ENCODE results near the gene GJB2. TPM values are rescaled to one million over a fixed set of nuclear protein-coding genes. Genes with fewer than 3 reads are reported as not detected.

Gene GJB2
- total RNA-seq, 1 donor from 2014 or later, result not detected

DNA sequence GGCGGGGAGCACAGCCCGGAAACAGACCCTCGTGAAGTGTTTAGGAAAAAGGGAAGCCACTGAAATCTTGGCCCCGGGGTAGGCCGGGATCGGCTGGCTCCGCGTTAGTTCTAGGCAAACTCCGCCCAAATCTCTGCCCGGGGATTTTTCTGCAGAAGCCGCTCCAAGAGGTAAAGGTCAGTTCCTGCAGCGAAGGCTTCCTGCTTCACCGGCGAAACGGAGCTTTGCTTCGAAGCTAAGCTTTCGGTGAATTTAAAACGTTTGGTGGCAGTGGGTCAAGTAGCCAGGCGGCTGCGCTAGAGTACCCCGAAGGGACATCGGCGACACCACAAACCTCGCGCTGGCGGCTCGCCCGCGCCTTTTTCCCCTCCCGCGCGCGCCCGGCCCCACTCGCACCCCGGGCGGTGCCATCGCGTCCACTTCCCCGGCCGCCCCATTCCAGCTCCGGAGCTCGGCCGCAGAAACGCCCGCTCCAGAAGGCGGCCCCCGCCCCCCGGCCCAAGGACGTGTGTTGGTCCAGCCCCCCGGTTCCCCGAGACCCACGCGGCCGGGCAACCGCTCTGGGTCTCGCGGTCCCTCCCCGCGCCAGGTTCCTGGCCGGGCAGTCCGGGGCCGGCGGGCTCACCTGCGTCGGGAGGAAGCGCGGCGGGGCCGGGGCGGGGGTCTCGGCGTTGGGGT lies 441 bp downstream of the GJB2 start:
- no peak for DNase-seq
- Mint-ChIP-seq H3K9me3 (ENCODE audit: unreplicated experiment) (no peaks in the 10 kb centered on the region), H3K4me1 (ENCODE audit: low read depth, unreplicated experiment) (peaks cover 2% of the 10 kb centered on the region), H3K4me3 (ENCODE audit: unreplicated experiment) (peak overlapping the region; percentile 69), H3K36me3 (ENCODE audit: unreplicated experiment) (peaks cover 6% of the 10 kb centered on the region), H3K27ac (ENCODE audit: unreplicated experiment) (no peak overlapping the region), H3K27me3 (ENCODE audit: unreplicated experiment) (peaks cover 18% of the 10 kb centered on the region)
- no peak for TF ChIP-seq CTCF (IDR thresholded peaks at IDR 0.05; ENCODE audit: partially characterized antibody, unreplicated experiment)

DNA sequence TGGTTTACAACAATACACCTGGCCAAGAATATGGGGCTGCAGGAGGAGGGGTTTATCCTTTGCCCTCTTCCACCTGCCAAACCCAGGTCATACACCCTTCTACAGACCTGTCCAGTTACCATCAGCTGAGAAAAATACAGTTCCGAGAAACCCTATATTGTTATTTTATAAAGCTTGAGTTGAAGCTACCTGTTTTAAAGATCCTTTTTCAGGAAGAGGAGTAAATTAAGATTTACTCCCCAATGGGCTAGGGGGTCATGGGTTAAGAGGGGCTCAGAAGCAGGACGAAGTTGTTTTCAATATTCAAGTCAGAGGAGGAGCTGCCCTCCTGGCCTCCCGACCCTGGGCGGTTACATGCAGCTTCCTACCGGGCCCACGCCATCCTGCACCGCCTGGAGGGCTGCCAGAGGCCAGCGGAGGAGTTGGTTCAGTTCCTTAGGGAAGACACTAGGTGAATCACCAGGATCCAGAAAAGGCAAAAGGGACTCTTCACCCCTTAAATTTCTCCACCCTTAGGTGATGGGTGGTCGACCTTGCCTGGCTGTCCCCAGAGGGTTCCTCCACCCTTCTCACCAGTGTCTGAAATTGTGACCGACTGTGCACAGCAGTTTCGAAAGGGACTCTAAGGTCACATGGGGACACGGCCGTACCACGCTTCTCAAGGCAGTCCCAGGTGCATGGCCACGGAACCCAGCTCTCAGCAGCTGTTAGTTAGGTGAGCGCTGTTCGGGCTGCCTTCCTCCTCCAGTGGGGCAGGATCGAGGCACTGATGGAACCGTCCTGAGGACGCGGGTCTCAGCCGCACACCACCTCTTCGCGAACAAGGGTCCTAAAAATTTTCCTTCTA lies 1.2 kb downstream of the GJB2 start:
- peak overlapping the region; percentile 69 for H3K4me3 Mint-ChIP-seq (ENCODE audit: unreplicated experiment)
- no peaks in the 10 kb centered on the region for H3K9me3 Mint-ChIP-seq (ENCODE audit: unreplicated experiment)
- TF ChIP-seq CTCF (IDR thresholded peaks at IDR 0.05; ENCODE audit: partially characterized antibody, unreplicated experiment), result no peak
- peaks cover 18% of the 10 kb centered on the region for H3K27me3 Mint-ChIP-seq (ENCODE audit: unreplicated experiment)
- peaks cover 2% of the 10 kb centered on the region for H3K4me1 Mint-ChIP-seq (ENCODE audit: low read depth, unreplicated experiment)
- DNase-seq, result no peak
- peaks cover 6% of the 10 kb centered on the region for H3K36me3 Mint-ChIP-seq (ENCODE audit: unreplicated experiment)
- no peak overlapping the region for H3K27ac Mint-ChIP-seq (ENCODE audit: unreplicated experiment)

DNA sequence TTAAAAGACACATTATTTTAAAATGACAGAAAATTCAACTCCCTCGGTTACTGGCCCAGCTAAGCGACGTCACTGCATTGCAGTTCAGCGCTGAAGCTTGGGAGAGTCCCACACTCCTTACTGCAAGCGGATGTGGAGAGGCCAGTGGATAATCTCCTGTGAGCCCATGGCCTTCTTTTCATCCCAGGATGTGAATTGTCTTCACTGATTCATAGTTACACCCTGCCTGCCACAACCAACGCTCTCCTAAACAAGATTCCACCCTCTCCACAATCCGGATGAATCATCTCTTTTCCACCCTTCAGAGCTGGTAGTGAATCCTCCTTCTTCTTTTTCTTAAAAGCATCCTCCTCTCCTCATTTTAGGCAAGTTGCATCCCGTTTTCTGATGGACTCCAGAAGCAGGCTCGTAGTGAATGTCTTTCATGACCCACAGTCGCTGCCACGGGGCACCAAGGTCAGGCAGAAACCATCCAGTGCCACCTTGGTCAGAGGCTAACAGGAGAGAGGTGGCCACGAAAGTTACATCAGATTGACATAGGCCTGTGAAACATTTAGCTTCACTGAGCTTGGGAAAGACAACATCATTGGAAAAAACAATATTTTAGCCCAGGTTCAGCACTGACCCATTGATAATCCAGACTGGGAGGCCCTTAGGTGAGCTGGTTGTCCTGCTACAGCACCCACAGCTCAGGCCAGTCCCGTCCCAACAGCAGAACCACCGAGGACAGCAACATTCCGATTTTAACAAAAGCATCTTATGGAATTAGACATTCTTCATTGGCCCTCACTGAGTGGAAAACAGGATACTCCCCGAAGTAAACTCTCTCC lies 2.0 kb downstream of the GJB2 start:
- peaks cover 3% of the 10 kb centered on the region for H3K9me3 Mint-ChIP-seq (ENCODE audit: unreplicated experiment)
- no peak overlapping the region for H3K4me3 Mint-ChIP-seq (ENCODE audit: unreplicated experiment)
- peaks cover 18% of the 10 kb centered on the region for H3K27me3 Mint-ChIP-seq (ENCODE audit: unreplicated experiment)
- no peak for TF ChIP-seq CTCF (IDR thresholded peaks at IDR 0.05; ENCODE audit: partially characterized antibody, unreplicated experiment)
- no peak for DNase-seq
- peaks cover 6% of the 10 kb centered on the region for H3K36me3 Mint-ChIP-seq (ENCODE audit: unreplicated experiment)
- H3K4me1 Mint-ChIP-seq (ENCODE audit: low read depth, unreplicated experiment), result peaks cover 5% of the 10 kb centered on the region
- no peak overlapping the region for H3K27ac Mint-ChIP-seq (ENCODE audit: unreplicated experiment)

GRCh38 chr13:20190076-20190475 lies 2.7 kb downstream of the GJB2 start:
- Mint-ChIP-seq H3K36me3 (ENCODE audit: unreplicated experiment) (peaks cover 6% of the 10 kb centered on the region), H3K27ac (ENCODE audit: unreplicated experiment) (no peak overlapping the region), H3K9me3 (ENCODE audit: unreplicated experiment) (peaks cover 3% of the 10 kb centered on the region), H3K4me3 (ENCODE audit: unreplicated experiment) (no peak overlapping the region), H3K4me1 (ENCODE audit: low read depth, unreplicated experiment) (peaks cover 10% of the 10 kb centered on the region), H3K27me3 (ENCODE audit: unreplicated experiment) (peaks cover 19% of the 10 kb centered on the region)
- no peak for DNase-seq
- no peak for TF ChIP-seq CTCF (IDR thresholded peaks at IDR 0.05; ENCODE audit: partially characterized antibody, unreplicated experiment)

All from glutamatergic neuron (in vitro differentiated cells).